Neural cell (in vitro differentiated cells): ENCODE measurements around the gene HBZ. TPM values are rescaled to one million over a fixed set of nuclear protein-coding genes. Genes with fewer than 3 reads are reported as not detected.

Experiments used
- H2AFZ ChIP-seq: fragments of 200-600, 300-800 bp; sonication (generic), shearing (Covaris generic); 2 replicates; pipeline ENCODE4 v1.6.0; 2014; ENCODE audit warnings: low read depth, mild to moderate bottlenecking, antibody characterized with exemption, low read length, moderate library complexity
- H3F3A ChIP-seq: fragments of 200-600 bp; shearing (Covaris generic); 2 replicates; pipeline ENCODE4 v1.6.1; 2016; ENCODE audit warnings: mild to moderate bottlenecking, moderate library complexity, mixed read lengths, antibody characterized with exemption, low read length; ENCODE audit not compliant: insufficient read depth, poor library complexity, severe bottlenecking
- H3K27ac ChIP-seq: fragments of 200-600, 300-800 bp; sonication (generic), shearing (Covaris generic); 2 replicates; pipeline ENCODE4 v1.5.1; 2014; ENCODE audit warnings: mild to moderate bottlenecking, low read length, moderate library complexity
- H3K27me3 ChIP-seq: fragments of 300-800, 200-600 bp; sonication (generic), shearing (Covaris generic); 2 replicates; pipeline ENCODE4 v1.6.0; 2014; ENCODE audit warnings: mild to moderate bottlenecking, low read depth, low read length, moderate library complexity; ENCODE audit not compliant: insufficient read depth
- H3K36me3 ChIP-seq: fragments of 300-800, 200-600 bp; sonication (generic), shearing (Covaris generic); 2 replicates; pipeline ENCODE4 v1.5.1; 2014; ENCODE audit warnings: mild to moderate bottlenecking, antibody characterized with exemption, low read length, moderate library complexity; ENCODE audit not compliant: insufficient read depth
- H3K4me2 ChIP-seq: fragments of 300-800, 200-600 bp; sonication (generic), shearing (Covaris generic); 2 replicates; pipeline ENCODE4 v1.6.0; 2014; ENCODE audit warnings: mild to moderate bottlenecking, low read length
- H3K4me3 ChIP-seq: fragments of 300-800, 200-600 bp; sonication (generic), shearing (Covaris generic); 2 replicates; pipeline ENCODE4 v1.5.1; 2014; ENCODE audit warnings: mild to moderate bottlenecking, low read length, moderate library complexity
- H3K79me2 ChIP-seq: fragments of 200-600 bp; shearing (Covaris generic); replicated peaks from 2 replicates; pipeline ENCODE4 v1.6.0; 2014; ENCODE audit warnings: mild to moderate bottlenecking, low read length, moderate library complexity; ENCODE audit not compliant: insufficient read depth
- H3K9ac ChIP-seq: fragments of 300-800, 200-600 bp; sonication (generic), shearing (Covaris generic); 2 replicates; pipeline ENCODE4 v1.6.1; 2016; ENCODE audit warnings: mild to moderate bottlenecking, low read length, mixed read lengths
- H3K9me2 ChIP-seq: fragments of 200-600 bp; shearing (Covaris generic); 2 replicates; pipeline ENCODE4 v1.6.1; 2016; ENCODE audit warnings: mild to moderate bottlenecking, low read length, mixed read lengths; ENCODE audit not compliant: insufficient read depth
- H3K9me3 ChIP-seq: fragments of 200-600, 300-800 bp; sonication (generic), shearing (Covaris generic); 2 replicates; pipeline ENCODE4 v1.6.1; 2016; ENCODE audit warnings: mild to moderate bottlenecking, mixed run types, low read length, moderate library complexity, mixed read lengths
- H4K20me1 ChIP-seq: fragments of 200-600 bp; shearing (Covaris generic); 2 replicates; pipeline ENCODE4 v1.6.1; 2016; ENCODE audit warnings: mild to moderate bottlenecking, mixed run types; ENCODE audit not compliant: insufficient read depth
- EP300 ChIP-seq: fragments of 450-650 bp; conservative IDR thresholded peaks from 2 replicates; pipeline ENCODE4 v1.6.1; 2014; ENCODE audit warnings: antibody characterized with exemption, mild to moderate bottlenecking, moderate library complexity; ENCODE audit not compliant: poor library complexity, severe bottlenecking
- EZH2 ChIP-seq: fragments of 200-600, 300-800 bp; shearing (Covaris generic), sonication (generic); IDR thresholded peaks from 2 replicates; pipeline ENCODE4 v1.6.1; 2014; ENCODE audit warnings: antibody characterized with exemption, low read length, borderline replicate concordance, mild to moderate bottlenecking; ENCODE audit not compliant: insufficient read depth, poor library complexity, severe bottlenecking
- MXI1 ChIP-seq: fragments of 450-650 bp; conservative IDR thresholded peaks from 2 replicates; pipeline ENCODE4 v1.6.1; 2014; ENCODE audit warnings: antibody characterized with exemption, mild to moderate bottlenecking; ENCODE audit not compliant: poor library complexity, severe bottlenecking
- POLR2AphosphoS5 ChIP-seq: IDR thresholded peaks from 2 replicates; pipeline ENCODE4 v1.6.1; 2012
- RAD21 ChIP-seq: fragments of 450-650 bp; conservative IDR thresholded peaks from 2 replicates; pipeline ENCODE4 v1.6.1; 2014; ENCODE audit warnings: antibody characterized with exemption, mild to moderate bottlenecking, moderate library complexity
- SMC3 ChIP-seq: fragments of 450-650 bp; conservative IDR thresholded peaks from 2 replicates; pipeline ENCODE4 v1.6.1; 2014; ENCODE audit warnings: antibody characterized with exemption, mild to moderate bottlenecking, moderate library complexity; ENCODE audit not compliant: poor library complexity
- TAF1 ChIP-seq: IDR thresholded peaks from 2 replicates; pipeline ENCODE4 v1.6.1; 2012; ENCODE audit warnings: low read depth
- polyA plus RNA-seq: library from polyadenylated mRNA; depleted of rRNA; stranded (reverse); fragments of >200 nt; gene quantifications from 2 replicates; pipeline ENCODE4 v1.2.3, GENCODE V29; 2014
- TF ChIP-seq, protein P1 (sequence below): IDR thresholded peaks from 2 replicates; pipeline ENCODE4 v1.6.1; 2012; ENCODE audit warnings: borderline replicate concordance
- TF ChIP-seq, protein P2 (sequence below): fragments of 450-650 bp; IDR thresholded peaks from 2 replicates; pipeline ENCODE4 v1.5.1; 2014; ENCODE audit warnings: antibody characterized with exemption, mild to moderate bottlenecking, moderate library complexity; ENCODE audit not compliant: poor library complexity, severe bottlenecking

The HBZ gene
- polyA plus RNA-seq, 1 donor from 2014 or later: not detected

DNA sequence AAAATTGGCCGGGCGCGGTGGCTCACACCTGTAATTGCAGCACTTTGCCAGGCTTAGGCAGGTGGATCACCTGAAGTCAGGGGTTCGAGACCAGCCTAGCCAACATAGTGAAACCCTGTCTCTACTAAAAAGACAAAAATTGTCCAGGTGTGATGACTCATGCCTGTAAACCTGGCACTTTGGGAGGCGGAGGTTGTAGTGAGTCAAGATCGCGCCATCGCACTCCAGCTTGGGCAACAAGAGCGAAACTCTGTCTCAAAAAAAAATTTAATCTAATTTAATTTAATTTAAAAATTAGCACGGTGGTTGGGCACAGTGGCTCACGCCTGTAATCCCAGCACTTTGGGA is 26.2 kb downstream of the HBZ start:
- no peak overlapping the region for H3K9ac ChIP-seq
- no peaks in the 10 kb centered on the region for H3K9me2 ChIP-seq
- no peaks in the 10 kb centered on the region for H3K36me3 ChIP-seq
- H3K9me3 ChIP-seq: no peaks in the 10 kb centered on the region
- no peaks in the 10 kb centered on the region for H3F3A ChIP-seq
- H3K27ac ChIP-seq: no peak overlapping the region
- no peak for TF ChIP-seq SMC3
- H2AFZ ChIP-seq: no peak overlapping the region
- no peaks in the 10 kb centered on the region for H4K20me1 ChIP-seq
- H3K79me2 ChIP-seq: no peaks in the 10 kb centered on the region
- H3K27me3 ChIP-seq: peaks cover 58% of the 10 kb centered on the region
- H3K4me3 ChIP-seq: no peak overlapping the region
- no peak overlapping the region for H3K4me2 ChIP-seq

DNA sequence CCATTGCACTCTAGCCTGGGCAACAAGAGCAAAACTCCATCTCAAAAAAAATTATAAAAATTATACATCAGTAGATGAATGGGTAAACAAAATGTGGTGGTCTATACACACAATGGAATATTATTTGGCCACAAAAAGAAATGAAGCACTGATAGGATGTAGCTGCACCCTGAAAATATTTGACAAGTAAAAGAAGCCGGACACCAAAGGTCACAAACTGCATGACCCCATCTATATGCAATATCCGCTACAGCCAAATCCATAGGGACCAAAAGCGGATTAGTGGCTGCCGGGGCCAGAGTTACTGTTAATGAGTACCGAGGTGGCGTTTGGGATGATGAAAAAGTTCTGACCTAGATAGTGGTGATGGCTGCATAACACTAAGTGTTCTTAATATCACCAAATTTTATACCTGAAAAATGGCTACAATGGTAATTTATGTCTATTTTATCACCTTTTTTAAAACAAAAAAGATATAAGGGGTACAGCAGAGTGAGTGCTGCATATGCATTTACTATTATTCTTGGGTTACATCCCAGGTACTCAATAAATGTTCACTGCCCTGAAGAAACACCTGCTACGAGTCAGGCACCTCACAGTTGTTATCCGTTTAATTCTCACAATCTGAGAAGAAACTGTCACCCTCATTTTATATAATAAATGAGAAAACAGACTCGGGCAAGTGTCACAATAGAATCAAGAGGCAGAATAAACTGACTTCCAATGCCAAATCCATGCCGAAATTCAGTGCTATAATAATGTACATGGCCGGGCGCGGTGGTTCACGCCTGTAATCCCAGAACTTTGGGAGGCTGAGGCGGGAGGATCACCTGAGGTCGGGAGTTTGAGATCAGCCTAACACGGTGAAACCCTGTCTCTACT is 27.0 kb downstream of the HBZ start:
- H3K9ac ChIP-seq: no peak overlapping the region
- H3K4me3 ChIP-seq: peak overlapping the region; percentile 65
- no peak for TF ChIP-seq SMC3
- TF ChIP-seq, protein P1, sequence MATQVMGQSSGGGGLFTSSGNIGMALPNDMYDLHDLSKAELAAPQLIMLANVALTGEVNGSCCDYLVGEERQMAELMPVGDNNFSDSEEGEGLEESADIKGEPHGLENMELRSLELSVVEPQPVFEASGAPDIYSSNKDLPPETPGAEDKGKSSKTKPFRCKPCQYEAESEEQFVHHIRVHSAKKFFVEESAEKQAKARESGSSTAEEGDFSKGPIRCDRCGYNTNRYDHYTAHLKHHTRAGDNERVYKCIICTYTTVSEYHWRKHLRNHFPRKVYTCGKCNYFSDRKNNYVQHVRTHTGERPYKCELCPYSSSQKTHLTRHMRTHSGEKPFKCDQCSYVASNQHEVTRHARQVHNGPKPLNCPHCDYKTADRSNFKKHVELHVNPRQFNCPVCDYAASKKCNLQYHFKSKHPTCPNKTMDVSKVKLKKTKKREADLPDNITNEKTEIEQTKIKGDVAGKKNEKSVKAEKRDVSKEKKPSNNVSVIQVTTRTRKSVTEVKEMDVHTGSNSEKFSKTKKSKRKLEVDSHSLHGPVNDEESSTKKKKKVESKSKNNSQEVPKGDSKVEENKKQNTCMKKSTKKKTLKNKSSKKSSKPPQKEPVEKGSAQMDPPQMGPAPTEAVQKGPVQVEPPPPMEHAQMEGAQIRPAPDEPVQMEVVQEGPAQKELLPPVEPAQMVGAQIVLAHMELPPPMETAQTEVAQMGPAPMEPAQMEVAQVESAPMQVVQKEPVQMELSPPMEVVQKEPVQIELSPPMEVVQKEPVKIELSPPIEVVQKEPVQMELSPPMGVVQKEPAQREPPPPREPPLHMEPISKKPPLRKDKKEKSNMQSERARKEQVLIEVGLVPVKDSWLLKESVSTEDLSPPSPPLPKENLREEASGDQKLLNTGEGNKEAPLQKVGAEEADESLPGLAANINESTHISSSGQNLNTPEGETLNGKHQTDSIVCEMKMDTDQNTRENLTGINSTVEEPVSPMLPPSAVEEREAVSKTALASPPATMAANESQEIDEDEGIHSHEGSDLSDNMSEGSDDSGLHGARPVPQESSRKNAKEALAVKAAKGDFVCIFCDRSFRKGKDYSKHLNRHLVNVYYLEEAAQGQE: no peak
- no peak for TF ChIP-seq TAF1
- no peak for TF ChIP-seq POLR2AphosphoS5
- TF ChIP-seq MXI1: no peak
- no peak for TF ChIP-seq EP300
- no peaks in the 10 kb centered on the region for H3K79me2 ChIP-seq
- H3K36me3 ChIP-seq: no peaks in the 10 kb centered on the region
- H3K27ac ChIP-seq: no peak overlapping the region
- peaks cover 53% of the 10 kb centered on the region for H3K27me3 ChIP-seq
- H3K9me2 ChIP-seq: no peaks in the 10 kb centered on the region
- H3K4me2 ChIP-seq: no peak overlapping the region
- H3K9me3 ChIP-seq: no peaks in the 10 kb centered on the region
- no peaks in the 10 kb centered on the region for H4K20me1 ChIP-seq
- no peak overlapping the region for H2AFZ ChIP-seq
- H3F3A ChIP-seq: no peaks in the 10 kb centered on the region

DNA sequence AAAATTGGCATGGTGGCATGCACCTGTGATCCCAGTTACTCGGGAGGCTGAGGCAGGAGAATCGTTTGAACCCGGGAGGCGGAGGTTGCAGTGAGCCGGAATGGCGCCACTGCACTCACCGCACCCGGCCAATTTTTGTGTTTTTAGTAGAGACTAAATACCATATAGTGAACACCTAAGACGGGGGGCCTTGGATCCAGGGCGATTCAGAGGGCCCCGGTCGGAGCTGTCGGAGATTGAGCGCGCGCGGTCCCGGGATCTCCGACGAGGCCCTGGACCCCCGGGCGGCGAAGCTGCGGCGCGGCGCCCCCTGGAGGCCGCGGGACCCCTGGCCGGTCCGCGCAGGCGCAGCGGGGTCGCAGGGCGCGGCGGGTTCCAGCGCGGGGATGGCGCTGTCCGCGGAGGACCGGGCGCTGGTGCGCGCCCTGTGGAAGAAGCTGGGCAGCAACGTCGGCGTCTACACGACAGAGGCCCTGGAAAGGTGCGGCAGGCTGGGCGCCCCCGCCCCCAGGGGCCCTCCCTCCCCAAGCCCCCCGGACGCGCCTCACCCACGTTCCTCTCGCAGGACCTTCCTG is 27.7 kb downstream of the HBZ start, which contains the start of gene HBQ1:
TSS of gene HBQ1 (plus strand) at position 359 of the 575 bp plus-strand sequence. CDS start at position 387, 28 bp downstream.
- TF ChIP-seq, protein P1: no peak
- TF ChIP-seq SMC3: peak; percentile 47
- no peak for TF ChIP-seq MXI1
- peak; percentile 40 for TF ChIP-seq RAD21
- no peak for TF ChIP-seq EP300
- TF ChIP-seq POLR2AphosphoS5: no peak
- TF ChIP-seq, protein P2, sequence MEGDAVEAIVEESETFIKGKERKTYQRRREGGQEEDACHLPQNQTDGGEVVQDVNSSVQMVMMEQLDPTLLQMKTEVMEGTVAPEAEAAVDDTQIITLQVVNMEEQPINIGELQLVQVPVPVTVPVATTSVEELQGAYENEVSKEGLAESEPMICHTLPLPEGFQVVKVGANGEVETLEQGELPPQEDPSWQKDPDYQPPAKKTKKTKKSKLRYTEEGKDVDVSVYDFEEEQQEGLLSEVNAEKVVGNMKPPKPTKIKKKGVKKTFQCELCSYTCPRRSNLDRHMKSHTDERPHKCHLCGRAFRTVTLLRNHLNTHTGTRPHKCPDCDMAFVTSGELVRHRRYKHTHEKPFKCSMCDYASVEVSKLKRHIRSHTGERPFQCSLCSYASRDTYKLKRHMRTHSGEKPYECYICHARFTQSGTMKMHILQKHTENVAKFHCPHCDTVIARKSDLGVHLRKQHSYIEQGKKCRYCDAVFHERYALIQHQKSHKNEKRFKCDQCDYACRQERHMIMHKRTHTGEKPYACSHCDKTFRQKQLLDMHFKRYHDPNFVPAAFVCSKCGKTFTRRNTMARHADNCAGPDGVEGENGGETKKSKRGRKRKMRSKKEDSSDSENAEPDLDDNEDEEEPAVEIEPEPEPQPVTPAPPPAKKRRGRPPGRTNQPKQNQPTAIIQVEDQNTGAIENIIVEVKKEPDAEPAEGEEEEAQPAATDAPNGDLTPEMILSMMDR: peak; percentile 71
- TF ChIP-seq EZH2: no peak
- no peak for TF ChIP-seq TAF1

More for the DNA sequence above, 27.7 kb downstream of the HBZ start, which contains the start of gene HBQ1:
- Histone ChIP-seq H3K9ac (peak within 1 kb of the TSS; percentile 31), H3K79me2 (no peaks in the 10 kb centered on the region), H3K4me3 (peak within 1 kb of the TSS; percentile 65), H3K27ac (no peak within 1 kb of the TSS), H3K9me3 (no peaks in the 10 kb centered on the region), H4K20me1 (no peaks in the 10 kb centered on the region), H3F3A (no peaks in the 10 kb centered on the region), H3K27me3 (peaks cover 46% of the 10 kb centered on the region), H3K9me2 (no peaks in the 10 kb centered on the region), H3K36me3 (no peaks in the 10 kb centered on the region), H3K4me2 (no peak within 1 kb of the TSS), H2AFZ (no peak within 1 kb of the TSS)
